OCI-LY7 (cell line): ENCODE results near the gene NUBP2. TPM values are rescaled to one million over a fixed set of nuclear protein-coding genes. Genes with fewer than 3 reads are reported as not detected.

Experiments used
- BruUV-seq: library from RNA; stranded (reverse); fragments of 400-500 nt; replicated peaks from 2 replicates; lab custom pipeline; 2021; lab: Mats Ljungman, UMichigan
- CTCF ChIA-PET: fragments of 300-600 bp; sonication (Branson Sonifier 250); formaldehyde crosslinking; loops from one replicate; lab custom pipeline; 2022; ENCODE audit warnings: antibody characterized with exemption; ENCODE audit not compliant: unreplicated experiment; lab: Charles Lee
- POLR2A ChIA-PET: fragments of 300-600 bp; sonication (Branson Sonifier 250); formaldehyde crosslinking; loops from one replicate; lab custom pipeline; 2022; ENCODE audit warnings: antibody characterized with exemption; lab: Charles Lee
- DNase-seq: peaks from one replicate; pipeline ENCODE4 v3.0.0-alpha.2; 2015; ENCODE audit warnings: low spot score
- H2AFZ ChIP-seq: fragments of 200-600 bp; sonication (generic), shearing (Covaris generic); 2 replicates; pipeline ENCODE4 v1.6.1; 2014; ENCODE audit warnings: mild to moderate bottlenecking, antibody characterized with exemption, low read length, moderate library complexity
- H3K27ac ChIP-seq: fragments of 200-600 bp; sonication (generic); 2 replicates; pipeline ENCODE4 v1.5.1; 2014; ENCODE audit warnings: mixed run types, low read depth, mild to moderate bottlenecking, moderate library complexity, low read length, inconsistent platforms; ENCODE audit not compliant: poor library complexity, severe bottlenecking
- H3K36me3 ChIP-seq: fragments of 200-600 bp; sonication (generic); 2 replicates; pipeline ENCODE4 v1.6.1; 2014; ENCODE audit warnings: mild to moderate bottlenecking, antibody characterized with exemption, low read length, moderate library complexity, mixed read lengths; ENCODE audit not compliant: insufficient read depth
- H3K4me1 ChIP-seq: fragments of 200-600 bp; sonication (generic); 2 replicates; pipeline ENCODE4 v1.5.1; 2014; ENCODE audit warnings: mild to moderate bottlenecking, low read length; ENCODE audit not compliant: insufficient read depth, poor library complexity, severe bottlenecking
- H3K4me2 ChIP-seq: fragments of 200-600 bp; sonication (generic); 2 replicates; pipeline ENCODE4 v1.6.1; 2014; ENCODE audit warnings: mild to moderate bottlenecking, low read length
- H3K4me3 ChIP-seq: fragments of 200-600 bp; sonication (generic); 2 replicates; pipeline ENCODE4 v1.5.1; 2014; ENCODE audit warnings: mild to moderate bottlenecking, low read depth, low read length; ENCODE audit not compliant: poor library complexity, severe bottlenecking
- H3K79me2 ChIP-seq: fragments of 200-600 bp; sonication (generic); 2 replicates; pipeline ENCODE4 v1.6.1; 2016; ENCODE audit warnings: low read depth, mild to moderate bottlenecking, low read length, moderate library complexity, mixed read lengths; ENCODE audit not compliant: insufficient read depth
- H3K9me2 ChIP-seq: fragments of 200-600 bp; sonication (generic); 2 replicates; pipeline ENCODE4 v1.6.1; 2016; ENCODE audit warnings: mild to moderate bottlenecking, low read length, mixed read lengths; ENCODE audit not compliant: insufficient read depth
- H3K9me3 ChIP-seq: fragments of 200-600 bp; sonication (generic); 2 replicates; pipeline ENCODE4 v1.6.1; 2014; ENCODE audit warnings: mild to moderate bottlenecking, mixed run types, low read length, mixed read lengths
- H4K20me1 ChIP-seq: fragments of 200-600 bp; sonication (generic); 2 replicates; pipeline ENCODE4 v1.6.1; 2014; ENCODE audit warnings: mild to moderate bottlenecking, antibody characterized with exemption, low read length, moderate library complexity, mixed read lengths; ENCODE audit not compliant: insufficient read depth
- EZH2phosphoT487 ChIP-seq: fragments of 200-600 bp; sonication (generic); IDR thresholded peaks from 2 replicates; pipeline ENCODE4 v1.6.1; 2018; ENCODE audit warnings: low read depth, borderline replicate concordance, mild to moderate bottlenecking, mixed run types, antibody characterized with exemption, low read length, moderate library complexity, mixed read lengths
- intact Hi-C: fragments of 100-400 bp; cut with micrococcal nuclease; formaldehyde crosslinking; loops from one replicate; pipeline ENCODE4 v1.10.0; 2022; ENCODE audit not compliant: unreplicated experiment
- total RNA-seq, 2 experiments: library from RNA; depleted of rRNA in 1 of 2; stranded (reverse); fragments of >200 nt in 1 of 2; shearing (Covaris generic) in 1 of 2; gene quantifications; 2 replicates each; pipeline ENCODE4 v1.2.3, GENCODE V29; 2014 to 2022
- TF ChIP-seq, protein P1 (sequence below): fragments of 200-600 bp; sonication (generic); conservative IDR thresholded peaks from 2 replicates; pipeline ENCODE4 v1.5.1; 2014; ENCODE audit warnings: mild to moderate bottlenecking, antibody characterized with exemption, low read length, moderate library complexity, mixed read lengths

NUBP2 gene
- total RNA-seq, 2 experiments from 2014 or later, result 62.7 to 94.9 TPM

DNA sequence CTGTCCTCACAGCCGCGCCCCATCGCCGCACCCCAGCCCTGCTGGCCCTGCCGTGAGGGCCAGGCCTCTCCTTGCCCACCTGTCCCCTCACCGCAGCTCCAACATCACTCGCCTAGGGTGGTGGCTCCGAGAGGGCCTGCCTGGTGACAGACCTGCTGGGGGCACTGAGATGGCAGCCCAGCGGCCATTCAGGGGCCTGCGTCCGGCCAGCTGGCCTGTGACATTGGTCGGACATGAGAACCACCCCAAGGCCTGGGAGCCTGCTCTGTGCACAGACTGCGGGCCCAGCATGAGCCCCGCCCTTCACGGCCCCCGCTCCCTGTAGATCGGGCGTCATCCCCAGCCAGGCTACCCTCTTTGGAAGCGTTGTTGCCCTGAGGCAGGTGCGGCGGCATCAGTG is 23.2 kb upstream of the NUBP2 start:
- no TSS peak for BruUV-seq
- DNase-seq, result no peak
- TF ChIP-seq EZH2phosphoT487, result no peak
- TF ChIP-seq, protein P1, sequence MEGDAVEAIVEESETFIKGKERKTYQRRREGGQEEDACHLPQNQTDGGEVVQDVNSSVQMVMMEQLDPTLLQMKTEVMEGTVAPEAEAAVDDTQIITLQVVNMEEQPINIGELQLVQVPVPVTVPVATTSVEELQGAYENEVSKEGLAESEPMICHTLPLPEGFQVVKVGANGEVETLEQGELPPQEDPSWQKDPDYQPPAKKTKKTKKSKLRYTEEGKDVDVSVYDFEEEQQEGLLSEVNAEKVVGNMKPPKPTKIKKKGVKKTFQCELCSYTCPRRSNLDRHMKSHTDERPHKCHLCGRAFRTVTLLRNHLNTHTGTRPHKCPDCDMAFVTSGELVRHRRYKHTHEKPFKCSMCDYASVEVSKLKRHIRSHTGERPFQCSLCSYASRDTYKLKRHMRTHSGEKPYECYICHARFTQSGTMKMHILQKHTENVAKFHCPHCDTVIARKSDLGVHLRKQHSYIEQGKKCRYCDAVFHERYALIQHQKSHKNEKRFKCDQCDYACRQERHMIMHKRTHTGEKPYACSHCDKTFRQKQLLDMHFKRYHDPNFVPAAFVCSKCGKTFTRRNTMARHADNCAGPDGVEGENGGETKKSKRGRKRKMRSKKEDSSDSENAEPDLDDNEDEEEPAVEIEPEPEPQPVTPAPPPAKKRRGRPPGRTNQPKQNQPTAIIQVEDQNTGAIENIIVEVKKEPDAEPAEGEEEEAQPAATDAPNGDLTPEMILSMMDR, result no peak
- H3K79me2 ChIP-seq, result no peaks in the 10 kb centered on the region
- H3K4me2 ChIP-seq, result no peak overlapping the region
- H4K20me1 ChIP-seq, result no peaks in the 10 kb centered on the region
- no peak overlapping the region for H3K4me3 ChIP-seq
- no peak overlapping the region for H2AFZ ChIP-seq
- H3K36me3 ChIP-seq, result peaks cover 19% of the 10 kb centered on the region
- no peaks in the 10 kb centered on the region for H3K9me2 ChIP-seq
- ChIA-PET POLR2A (no interaction called here), CTCF (no interaction called here)
- H3K27ac ChIP-seq, result no peak overlapping the region
- intact Hi-C loops, result no loop called here
- no peaks in the 10 kb centered on the region for H3K9me3 ChIP-seq
- no peaks in the 10 kb centered on the region for H3K4me1 ChIP-seq

GRCh38 chr16:1760911-1761310 is 21.8 kb upstream of the NUBP2 start:
- no peaks in the 10 kb centered on the region for H3K9me3 ChIP-seq
- no peak overlapping the region for H3K4me3 ChIP-seq
- no TSS peak for BruUV-seq
- no peaks in the 10 kb centered on the region for H3K4me1 ChIP-seq
- DNase-seq, result no peak
- H2AFZ ChIP-seq, result no peak overlapping the region
- intact Hi-C loops, result no loop called here
- ChIA-PET CTCF (no interaction called here), POLR2A (no interaction called here)
- H3K9me2 ChIP-seq, result no peaks in the 10 kb centered on the region
- no peak for TF ChIP-seq EZH2phosphoT487
- TF ChIP-seq, protein P1, result no peak
- H3K36me3 ChIP-seq, result peaks cover 25% of the 10 kb centered on the region
- no peaks in the 10 kb centered on the region for H3K79me2 ChIP-seq
- no peak overlapping the region for H3K4me2 ChIP-seq
- H3K27ac ChIP-seq, result no peak overlapping the region
- H4K20me1 ChIP-seq, result no peaks in the 10 kb centered on the region

DNA sequence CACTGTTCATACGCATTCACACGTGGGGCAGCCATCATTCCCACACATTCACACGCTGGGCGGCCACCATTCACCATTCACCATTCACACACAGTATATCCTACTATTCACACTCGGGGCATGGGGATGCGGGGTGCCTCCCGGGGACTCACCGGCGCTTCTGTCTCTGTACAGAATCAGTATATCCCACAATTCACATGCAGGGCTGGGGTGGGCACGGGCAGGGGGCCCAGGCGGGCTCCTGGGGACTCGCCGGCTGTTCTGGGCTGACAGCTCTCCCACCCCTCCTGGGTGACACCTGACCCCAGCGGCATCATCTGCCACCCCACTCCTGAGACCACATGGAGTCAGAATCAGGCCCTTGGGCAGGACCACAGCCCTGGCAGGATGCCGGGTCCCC is 21.0 kb upstream of the NUBP2 start:
- no peaks in the 10 kb centered on the region for H3K79me2 ChIP-seq
- no peak overlapping the region for H2AFZ ChIP-seq
- no peak overlapping the region for H3K4me3 ChIP-seq
- ChIA-PET CTCF (no interaction called here), POLR2A (no interaction called here)
- intact Hi-C loops, result no loop called here
- TF ChIP-seq EZH2phosphoT487, result no peak
- TF ChIP-seq, protein P1, result no peak
- H3K27ac ChIP-seq, result no peak overlapping the region
- no peaks in the 10 kb centered on the region for H3K4me1 ChIP-seq
- BruUV-seq, result no TSS peak
- H3K9me3 ChIP-seq, result no peaks in the 10 kb centered on the region
- no peaks in the 10 kb centered on the region for H4K20me1 ChIP-seq
- H3K4me2 ChIP-seq, result no peak overlapping the region
- peaks cover 31% of the 10 kb centered on the region for H3K36me3 ChIP-seq
- no peak for DNase-seq
- H3K9me2 ChIP-seq, result no peaks in the 10 kb centered on the region
